Measurements from ENCODE around the gene INPP5A. TPM values are rescaled to one million over a fixed set of nuclear protein-coding genes. Genes with fewer than 3 reads are reported as not detected.

Gene INPP5A
- total RNA-seq, 1 donor from 2014 or later = 14.2 TPM

GRCh38 chr10:132733926-132734325 lies 196.3 kb downstream of the INPP5A start:
- H3K27ac Mint-ChIP-seq = no peak overlapping the region
- H4K20me1 ChIP-seq (ENCODE audit: low read depth) = peaks cover 52% of the 10 kb centered on the region
- H3K4me2 ChIP-seq = no peak overlapping the region
- no peak for DNase-seq (ENCODE audit: low spot score)
- no peak overlapping the region for H2AFZ ChIP-seq (replicated peaks)
- H3K27me3 ChIP-seq = no peaks in the 10 kb centered on the region
- H3K9me3 ChIP-seq (ENCODE audit: low read depth) = no peaks in the 10 kb centered on the region
- H3K4me3 ChIP-seq = no peak overlapping the region
- no peaks in the 10 kb centered on the region for H3K36me3 ChIP-seq
- no peak overlapping the region for H3K4me3 Mint-ChIP-seq
- TF ChIP-seq CTCF (IDR thresholded peaks at IDR 0.05) (no peak), EZH2phosphoT487 (IDR thresholded peaks at IDR 0.05) (no peak), EZH2 (IDR thresholded peaks at IDR 0.05) (no peak)
- peaks cover 3% of the 10 kb centered on the region for H3K4me1 Mint-ChIP-seq
- H3K27ac ChIP-seq = no peak overlapping the region
- H3F3A ChIP-seq (ENCODE audit: low read depth) = no peaks in the 10 kb centered on the region
- no peaks in the 10 kb centered on the region for H3K4me1 ChIP-seq
- no peaks in the 10 kb centered on the region for H3K79me2 ChIP-seq (ENCODE audit: low read depth)
- H3K36me3 Mint-ChIP-seq = peaks cover 2% of the 10 kb centered on the region
- no peak overlapping the region for H3K9ac ChIP-seq
- no peaks in the 10 kb centered on the region for H3K9me3 Mint-ChIP-seq
- peaks cover 22% of the 10 kb centered on the region for H3K27me3 Mint-ChIP-seq (ENCODE audit: insufficient read depth, low read depth)

- Histone ChIP-seq H3K9ac (no peak overlapping the region), H3K9me3 (ENCODE audit: low read depth) (no peaks in the 10 kb centered on the region), H3K27ac (no peak overlapping the region), H3K4me2 (no peak overlapping the region), H3F3A (ENCODE audit: low read depth) (no peaks in the 10 kb centered on the region), H3K4me3 (no peak overlapping the region), H3K36me3 (no peaks in the 10 kb centered on the region), H3K4me1 (no peaks in the 10 kb centered on the region), H3K27me3 (peaks cover 7% of the 10 kb centered on the region), H3K79me2 (ENCODE audit: low read depth) (no peaks in the 10 kb centered on the region), H2AFZ (replicated peaks) (no peak overlapping the region), H4K20me1 (ENCODE audit: low read depth) (peaks cover 44% of the 10 kb centered on the region)
- peaks cover 2% of the 10 kb centered on the region for H3K9me3 Mint-ChIP-seq
- H3K27me3 Mint-ChIP-seq (ENCODE audit: insufficient read depth, low read depth) = peaks cover 33% of the 10 kb centered on the region
- no peak overlapping the region for H3K27ac Mint-ChIP-seq
- DNase-seq (ENCODE audit: low spot score) = no peak
- TF ChIP-seq CTCF (IDR thresholded peaks at IDR 0.05) = no peak
- TF ChIP-seq EZH2 (IDR thresholded peaks at IDR 0.05) = no peak
- no peak for TF ChIP-seq EZH2phosphoT487 (IDR thresholded peaks at IDR 0.05)
- peaks cover 2% of the 10 kb centered on the region for H3K36me3 Mint-ChIP-seq
- H3K4me3 Mint-ChIP-seq = no peak overlapping the region
- peaks cover 3% of the 10 kb centered on the region for H3K4me1 Mint-ChIP-seq
These were observed 197.8 kb downstream of the INPP5A start for GRCh38 chr10:132735341-132735775.

GRCh38 chr10:132735923-132736391 lies 198.4 kb downstream of the INPP5A start:
- no peak overlapping the region for H3K9ac ChIP-seq
- H3K4me3 ChIP-seq = no peak overlapping the region
- no peak overlapping the region for H3K4me2 ChIP-seq
- no peaks in the 10 kb centered on the region for H3F3A ChIP-seq (ENCODE audit: low read depth)
- Mint-ChIP-seq H3K9me3 (peaks cover 2% of the 10 kb centered on the region), H3K36me3 (peaks cover 2% of the 10 kb centered on the region), H3K4me3 (no peak overlapping the region), H3K4me1 (peaks cover 3% of the 10 kb centered on the region), H3K27me3 (ENCODE audit: insufficient read depth, low read depth) (peaks cover 33% of the 10 kb centered on the region), H3K27ac (no peak overlapping the region)
- H3K79me2 ChIP-seq (ENCODE audit: low read depth) = no peaks in the 10 kb centered on the region
- H3K4me1 ChIP-seq = no peaks in the 10 kb centered on the region
- H3K27ac ChIP-seq = no peak overlapping the region
- peaks cover 43% of the 10 kb centered on the region for H4K20me1 ChIP-seq (ENCODE audit: low read depth)
- no peak overlapping the region for H2AFZ ChIP-seq (replicated peaks)
- no peaks in the 10 kb centered on the region for H3K9me3 ChIP-seq (ENCODE audit: low read depth)
- H3K36me3 ChIP-seq = no peaks in the 10 kb centered on the region
- peaks cover 13% of the 10 kb centered on the region for H3K27me3 ChIP-seq
- TF ChIP-seq EZH2phosphoT487 (IDR thresholded peaks at IDR 0.05) (no peak), EZH2 (IDR thresholded peaks at IDR 0.05) (no peak), CTCF (IDR thresholded peaks at IDR 0.05) (no peak)
- DNase-seq (ENCODE audit: low spot score) = no peak
